Transverse colon (tissue), 4 donors: Measurements from ENCODE around the gene EFCAB10. TPM values are rescaled to one million over a fixed set of nuclear protein-coding genes. Genes with fewer than 3 reads are reported as not detected.

ENCODE experiments used
- DNase-seq: peaks from one replicate; pipeline ENCODE4 v3.0.0-alpha.2; 2019
- H3K27ac ChIP-seq, 4 donors: fragments of 200-600 bp; sonication (generic); 2 replicates each; pipeline ENCODE4 v1.5.1; 2016 to 2018; ENCODE audit warnings: inconsistent platforms in 4 of 4
- H3K27me3 ChIP-seq: fragments of 200-600 bp; sonication (generic); 2 replicates; pipeline ENCODE4 v1.5.1; 2017; ENCODE audit warnings: inconsistent platforms
- H3K36me3 ChIP-seq, 4 donors: fragments of 200-600 bp; sonication (generic); 2 replicates each; pipeline ENCODE4 v1.5.1; 2017 to 2019; ENCODE audit warnings: inconsistent platforms in 4 of 4
- H3K4me1 ChIP-seq, 4 donors: fragments of 200-600 bp; sonication (generic); 2 replicates each; pipeline ENCODE4 v1.5.1; 2017 to 2020; ENCODE audit warnings: inconsistent platforms in 4 of 4
- H3K4me3 ChIP-seq, 4 donors: fragments of 200-600 bp; sonication (generic); 1 replicate in 1 of 4; 2 replicates in 3 of 4; pipeline versions ENCODE4 v1.5.1 to v1.6.1; 2017 to 2019; ENCODE audit warnings: inconsistent platforms in 4 of 4
- H3K9me3 ChIP-seq, 2 donors: fragments of 200-600 bp; sonication (generic); 2 replicates each; pipeline ENCODE4 v1.5.1; 2017 to 2019; ENCODE audit warnings: inconsistent platforms in 2 of 2
- EP300 ChIP-seq: sonication (generic); formaldehyde crosslinking; IDR thresholded peaks from one replicate; pipeline ENCODE4 v1.6.1; 2017; ENCODE audit warnings: antibody characterized with exemption, low read depth
- POLR2A ChIP-seq: fragments of 450-650 bp; IDR thresholded peaks from one replicate; pipeline ENCODE4 v1.6.1; 2016; ENCODE audit warnings: antibody characterized with exemption, mild to moderate bottlenecking, moderate library complexity
- POLR2AphosphoS5 ChIP-seq, 3 donors: sonication (generic); formaldehyde crosslinking; IDR thresholded peaks; one replicate each; pipeline ENCODE4 v1.6.1; 2016; ENCODE audit warnings: antibody characterized with exemption in 3 of 3
- WGBS, 2 donors: methylation state at CpG; one replicate each; pipeline ENCODE4 v1.1.5; 2018; ENCODE audit warnings: low coverage in 1 of 2; 5-methylcytosine and 5-hydroxymethylcytosine counted together
- in situ Hi-C, 4 donors: fragments of 200-750 bp; cut with MboI; loops; one replicate each; pipeline versions ENCODE4 v1.15.0 to v1.15.1; 2017; ENCODE audit warnings: low sequenced_read_pairs in 3 of 4, low pct_ligation_motif_present in 1 of 4, low pct_unique_long_range_greater_than_20kb in 1 of 4
- intact Hi-C: fragments of 100-400 bp; cut with DNase I; formaldehyde crosslinking; loops from one replicate; pipeline ENCODE4 v1.15.1; 2023; ENCODE audit warnings: low total_unique reads
- total RNA-seq, 4 donors: library from RNA; depleted of rRNA; stranded (reverse); fragments of >200 nt; gene quantifications; one replicate each; pipeline ENCODE4 v1.1.0, GENCODE V29; 2016
- TF ChIP-seq, protein P1 (sequence below), 5 experiments: fragments of 200-600 bp in 3 of 5; fragments of 450-650 bp in 2 of 5; sonication (generic) in 3 of 5; IDR thresholded peaks; 1 replicate in 2 of 5; 2 replicates in 3 of 5; pipeline ENCODE4 v1.5.1; 2016 to 2017; ENCODE audit warnings: antibody characterized with exemption in 5 of 5, inconsistent platforms in 3 of 5, mild to moderate bottlenecking in 2 of 5, moderate library complexity in 1 of 5

EFCAB10 gene
- total RNA-seq, 4 donors from 2014 or later: not detected

DNA sequence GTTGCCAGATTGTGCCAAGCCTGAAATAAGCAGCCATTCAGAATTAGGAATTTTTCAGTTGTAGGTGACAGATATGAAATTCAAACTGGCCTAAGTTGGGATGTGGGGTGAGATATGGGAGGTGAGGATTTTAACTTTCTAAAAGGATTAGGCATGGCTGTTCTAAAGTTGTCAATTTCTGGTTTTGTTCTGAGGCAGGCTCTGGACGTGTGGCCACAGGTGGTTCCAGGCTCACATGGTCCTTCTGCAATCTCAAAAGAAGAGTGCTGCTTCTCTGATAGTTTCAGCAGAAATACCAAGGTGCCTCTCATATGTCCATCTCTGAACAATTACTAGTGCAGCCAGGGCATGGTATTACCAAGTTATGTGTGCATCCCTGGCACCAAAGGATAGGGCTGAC, 21.4 kb downstream of the EFCAB10 start:
- WGBS, 2 donors: 85% methylated on average over 1 of the region's 1 CpG; no CpG with 5 or more reads in 1 of the 2 donors
- Histone ChIP-seq H3K4me1 (no peaks in the 10 kb centered on the region), H3K27me3 (no peaks in the 10 kb centered on the region), H3K9me3 (no peaks in the 10 kb centered on the region), H3K4me3 (no peak overlapping the region), H3K36me3 (peaks cover 0 to 65% (median 21%) of the 10 kb centered on the region in 4 donors), H3K27ac (no peak overlapping the region)
- in situ Hi-C loops: no loop called here
- TF ChIP-seq POLR2AphosphoS5 (IDR thresholded peaks at IDR 0.05) (no peak), EP300 (no peak), POLR2A (no peak)
- TF ChIP-seq, protein P1, sequence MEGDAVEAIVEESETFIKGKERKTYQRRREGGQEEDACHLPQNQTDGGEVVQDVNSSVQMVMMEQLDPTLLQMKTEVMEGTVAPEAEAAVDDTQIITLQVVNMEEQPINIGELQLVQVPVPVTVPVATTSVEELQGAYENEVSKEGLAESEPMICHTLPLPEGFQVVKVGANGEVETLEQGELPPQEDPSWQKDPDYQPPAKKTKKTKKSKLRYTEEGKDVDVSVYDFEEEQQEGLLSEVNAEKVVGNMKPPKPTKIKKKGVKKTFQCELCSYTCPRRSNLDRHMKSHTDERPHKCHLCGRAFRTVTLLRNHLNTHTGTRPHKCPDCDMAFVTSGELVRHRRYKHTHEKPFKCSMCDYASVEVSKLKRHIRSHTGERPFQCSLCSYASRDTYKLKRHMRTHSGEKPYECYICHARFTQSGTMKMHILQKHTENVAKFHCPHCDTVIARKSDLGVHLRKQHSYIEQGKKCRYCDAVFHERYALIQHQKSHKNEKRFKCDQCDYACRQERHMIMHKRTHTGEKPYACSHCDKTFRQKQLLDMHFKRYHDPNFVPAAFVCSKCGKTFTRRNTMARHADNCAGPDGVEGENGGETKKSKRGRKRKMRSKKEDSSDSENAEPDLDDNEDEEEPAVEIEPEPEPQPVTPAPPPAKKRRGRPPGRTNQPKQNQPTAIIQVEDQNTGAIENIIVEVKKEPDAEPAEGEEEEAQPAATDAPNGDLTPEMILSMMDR (IDR thresholded peaks at IDR 0.05): no peak
- intact Hi-C loops: loop anchor here (5.0 kb wide), 1 partner anchor 1108 kb away; no protein-coding TSS in a partner anchor
- DNase-seq: no peak

DNA sequence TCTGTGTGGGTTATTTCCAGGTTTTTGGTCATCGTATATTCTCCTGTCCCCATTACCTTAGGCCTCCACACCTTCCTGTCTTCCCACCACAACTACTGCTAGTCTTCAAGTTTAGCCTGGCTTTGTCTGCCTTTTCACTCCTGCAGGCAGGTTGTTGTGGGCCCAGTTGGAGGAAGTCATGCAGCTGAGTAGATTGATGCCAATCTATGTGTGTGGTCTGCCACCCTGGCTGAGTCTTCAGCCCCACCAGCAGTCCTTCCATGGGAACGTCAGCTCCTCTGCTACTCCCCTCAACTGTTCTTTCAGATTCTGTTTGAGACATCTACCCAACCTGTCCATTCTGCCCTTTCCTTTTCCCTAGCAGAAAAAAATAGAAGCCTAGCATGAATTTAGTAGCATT, 43.0 kb downstream of the EFCAB10 start:
- H3K9me3 ChIP-seq: no peaks in the 10 kb centered on the region
- WGBS, 2 donors: 81 to 88% methylated on average over 2 of the region's 2 CpGs
- no peak overlapping the region for H3K4me3 ChIP-seq
- no peaks in the 10 kb centered on the region for H3K27me3 ChIP-seq
- DNase-seq: no peak
- in situ Hi-C loops: no loop called here
- intact Hi-C loops: no loop called here
- TF ChIP-seq, protein P1 (IDR thresholded peaks at IDR 0.05): no peak
- no peak for TF ChIP-seq EP300
- peaks cover 0 to 72% (median 9%) of the 10 kb centered on the region in 4 donors for H3K36me3 ChIP-seq
- H3K27ac ChIP-seq: no peak overlapping the region
- peaks cover 3 to 12% (median 5%) of the 10 kb centered on the region in 4 donors for H3K4me1 ChIP-seq

DNA sequence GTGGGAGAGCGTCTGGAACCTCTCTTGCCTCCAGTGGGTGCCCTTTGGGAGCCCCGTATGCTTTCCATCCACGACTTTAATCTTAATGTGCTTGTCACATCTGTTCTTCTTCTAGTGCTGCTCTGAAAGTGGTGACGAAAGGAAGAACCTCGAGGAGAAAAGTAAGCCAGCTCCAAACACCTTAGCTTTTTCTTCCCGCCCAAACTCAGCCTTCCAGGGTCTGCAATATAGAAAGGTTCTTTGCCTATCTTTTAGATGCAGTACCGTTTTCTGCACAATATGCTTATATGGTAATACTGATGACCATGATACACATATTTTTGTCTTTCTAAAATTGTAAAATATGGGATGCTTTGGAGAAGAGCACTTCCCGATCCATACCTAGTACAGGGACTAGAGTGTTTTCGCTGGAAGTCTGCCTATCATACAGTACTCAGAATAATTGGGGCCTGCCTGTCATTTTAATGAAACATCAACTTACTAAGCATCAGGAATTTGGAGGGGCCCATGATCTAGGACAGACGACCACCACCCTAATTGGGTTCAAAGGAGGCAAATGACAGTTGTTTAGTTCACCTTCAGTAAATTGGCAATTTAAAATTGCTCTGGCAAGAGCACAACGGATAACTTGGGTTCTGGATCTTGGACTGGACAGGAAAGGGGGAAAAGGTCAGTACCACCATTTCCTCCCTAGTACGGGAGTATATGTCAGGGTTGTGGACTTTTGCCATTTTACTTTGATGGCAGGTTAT, 48.4 kb downstream of the EFCAB10 start:
- Histone ChIP-seq H3K36me3 (peaks cover 0 to 21% (median 0%) of the 10 kb centered on the region in 4 donors), H3K9me3 (no peaks in the 10 kb centered on the region), H3K4me3 (peak overlapping the region; percentile 69 to 84 (median 76)), H3K4me1 (peaks cover 8 to 27% (median 13%) of the 10 kb centered on the region in 4 donors), H3K27ac (peak overlapping the region; percentile 86 to 91 (median 90)), H3K27me3 (no peaks in the 10 kb centered on the region)
- DNase-seq: no peak
- intact Hi-C loops: no loop called here
- WGBS, 2 donors: 28 to 47% methylated on average over 5 to 12 of the region's 12 CpGs
- in situ Hi-C loops: no loop called here
- no peak for TF ChIP-seq POLR2AphosphoS5 (IDR thresholded peaks at IDR 0.05)
- no peak for TF ChIP-seq EP300
- TF ChIP-seq, protein P1 (IDR thresholded peaks at IDR 0.05): no peak
- no peak for TF ChIP-seq POLR2A

DNA sequence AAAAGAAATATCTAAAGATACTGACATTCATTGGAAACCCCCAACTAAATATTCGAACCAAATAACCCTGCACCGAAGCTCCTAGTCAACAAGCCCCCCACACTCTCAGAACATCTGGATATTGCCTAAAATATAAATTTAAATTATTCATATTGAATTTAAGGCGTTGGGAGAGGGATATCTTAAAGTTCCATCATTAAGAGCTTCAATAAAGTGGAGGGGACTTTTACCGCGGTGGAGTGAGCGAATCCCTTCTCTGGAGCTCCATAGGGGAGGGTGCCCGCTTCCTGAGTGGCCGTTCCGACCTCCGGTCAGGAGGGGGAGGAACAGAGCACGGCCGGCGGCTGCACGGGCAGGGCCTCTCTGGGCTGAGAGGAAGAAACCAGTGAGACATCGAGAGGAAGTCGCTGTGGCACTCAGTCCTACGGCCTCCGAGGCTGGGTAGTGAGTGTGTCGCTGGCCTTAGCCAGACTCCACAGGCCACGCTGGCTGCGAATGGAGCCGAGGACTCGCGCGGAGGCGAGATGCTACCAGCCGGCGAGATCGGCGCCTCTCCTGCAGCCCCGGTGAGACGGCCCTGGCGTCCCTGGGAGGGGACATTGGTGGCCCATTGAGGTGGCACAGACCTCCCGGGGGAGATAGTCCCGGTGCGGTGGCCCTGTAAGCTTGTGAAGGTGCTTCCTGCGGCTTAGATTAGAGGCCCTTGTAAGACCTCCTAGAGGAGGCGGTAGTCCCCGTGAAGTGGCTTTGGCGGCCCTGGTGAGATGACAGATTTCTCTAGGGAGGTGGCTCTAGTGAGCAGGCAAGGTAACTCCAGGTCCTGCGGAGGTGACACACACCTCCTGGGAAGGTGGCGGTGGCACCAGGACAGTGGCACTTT, 49.3 kb downstream of the EFCAB10 start, which contains the start of gene RINT1:
TSS of gene RINT1 (plus strand) at position 410 of the 880 bp plus-strand sequence. CDS start at position 525, 115 bp downstream.
- Histone ChIP-seq H3K27me3 (no peaks in the 10 kb centered on the region), H3K9me3 (no peaks in the 10 kb centered on the region), H3K27ac (peak within 1 kb of the TSS; percentile 86 to 91 (median 90)), H3K36me3 (peaks cover 0 to 13% (median 0%) of the 10 kb centered on the region in 4 donors), H3K4me1 (peaks cover 8 to 27% (median 13%) of the 10 kb centered on the region in 4 donors), H3K4me3 (peak within 1 kb of the TSS; percentile 69 to 84 (median 76))
- DNase-seq: peak; percentile 94
- in situ Hi-C loops (no loop called here), intact Hi-C loops (no loop called here)
- 2 to 20% methylated on average over 1 to 35 of the region's 42 CpGs for WGBS, 2 donors
- TF ChIP-seq POLR2AphosphoS5 (IDR thresholded peaks at IDR 0.05) (peak; percentile 80 to 95 (median 93)), POLR2A (peak; percentile 93), EP300 (no peak)
- TF ChIP-seq, protein P1 (IDR thresholded peaks at IDR 0.05): peak; percentile 50 to 66 (median 53)
